Activated CD8-positive, alpha-beta memory T cell treated with anti-CD3 and anti-CD28 coated beads for 36 hours (primary cell): ENCODE data around the gene BCL7A. TPM values are rescaled to one million over a fixed set of nuclear protein-coding genes. Genes with fewer than 3 reads are reported as not detected.
"Not testable (repeated sequence)": the region's sequence is repeated elsewhere in the genome, so short reads cannot be mapped to it uniquely, and the experiment has no call there.

ENCODE experiments used
- CTCF ChIA-PET: fragments of 350-600 bp; sonication (Branson Sonifier 250); formaldehyde crosslinking; loops from one replicate; lab custom pipeline; 2021; ENCODE audit warnings: antibody characterized with exemption; lab: Charles Lee
- POLR2A ChIA-PET: fragments of 350-600 bp; sonication (Branson Sonifier 250); formaldehyde crosslinking; loops from one replicate; lab custom pipeline; 2021; ENCODE audit warnings: antibody characterized with exemption; lab: Charles Lee
- total RNA-seq, 2 experiments: library from RNA; stranded (reverse); gene quantifications; one replicate each; pipeline ENCODE4 v1.2.3, GENCODE V29; 2021

BCL7A gene
- total RNA-seq = 1 to 10 TPM; 3.7 to 4.0 TPM

DNA sequence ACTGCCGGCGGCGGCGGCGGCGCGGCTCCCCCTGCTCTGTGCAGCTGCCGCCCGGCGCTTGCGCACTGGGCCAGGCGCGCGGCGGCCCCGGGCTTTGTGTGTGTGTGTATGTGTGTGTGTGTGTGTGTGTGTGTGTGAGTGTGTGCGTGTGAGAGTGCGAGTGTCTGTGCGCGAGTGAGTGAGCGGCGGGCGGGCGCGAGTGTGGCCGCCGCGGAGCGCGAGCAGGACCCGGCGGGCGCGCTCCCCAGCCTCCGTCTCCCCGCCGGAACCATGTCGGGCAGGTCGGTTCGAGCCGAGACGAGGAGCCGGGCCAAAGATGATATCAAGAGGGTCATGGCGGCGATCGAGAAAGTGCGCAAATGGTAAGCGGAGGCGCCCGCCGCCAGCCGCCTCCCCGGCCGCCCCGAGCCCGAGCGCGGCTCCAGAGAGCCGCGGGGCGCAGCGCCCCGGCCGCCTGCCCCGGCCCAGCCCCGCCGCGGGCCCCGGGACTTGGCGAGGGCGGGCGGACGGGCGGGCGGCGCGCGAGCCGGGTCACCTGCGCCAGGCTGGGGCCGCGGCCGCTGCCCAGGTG is at the start of gene BCL7A:
Gene BCL7A (plus strand): TSS at position 63 of the 571 bp plus-strand sequence. CDS start 208 bp downstream, at position 271.
- POLR2A ChIA-PET = no interaction called here
- CTCF ChIA-PET = interaction anchor here (1.4 kb wide), 1 partner anchor 31 kb away, joined by 3 read pairs; no protein-coding TSS in a partner anchor

DNA sequence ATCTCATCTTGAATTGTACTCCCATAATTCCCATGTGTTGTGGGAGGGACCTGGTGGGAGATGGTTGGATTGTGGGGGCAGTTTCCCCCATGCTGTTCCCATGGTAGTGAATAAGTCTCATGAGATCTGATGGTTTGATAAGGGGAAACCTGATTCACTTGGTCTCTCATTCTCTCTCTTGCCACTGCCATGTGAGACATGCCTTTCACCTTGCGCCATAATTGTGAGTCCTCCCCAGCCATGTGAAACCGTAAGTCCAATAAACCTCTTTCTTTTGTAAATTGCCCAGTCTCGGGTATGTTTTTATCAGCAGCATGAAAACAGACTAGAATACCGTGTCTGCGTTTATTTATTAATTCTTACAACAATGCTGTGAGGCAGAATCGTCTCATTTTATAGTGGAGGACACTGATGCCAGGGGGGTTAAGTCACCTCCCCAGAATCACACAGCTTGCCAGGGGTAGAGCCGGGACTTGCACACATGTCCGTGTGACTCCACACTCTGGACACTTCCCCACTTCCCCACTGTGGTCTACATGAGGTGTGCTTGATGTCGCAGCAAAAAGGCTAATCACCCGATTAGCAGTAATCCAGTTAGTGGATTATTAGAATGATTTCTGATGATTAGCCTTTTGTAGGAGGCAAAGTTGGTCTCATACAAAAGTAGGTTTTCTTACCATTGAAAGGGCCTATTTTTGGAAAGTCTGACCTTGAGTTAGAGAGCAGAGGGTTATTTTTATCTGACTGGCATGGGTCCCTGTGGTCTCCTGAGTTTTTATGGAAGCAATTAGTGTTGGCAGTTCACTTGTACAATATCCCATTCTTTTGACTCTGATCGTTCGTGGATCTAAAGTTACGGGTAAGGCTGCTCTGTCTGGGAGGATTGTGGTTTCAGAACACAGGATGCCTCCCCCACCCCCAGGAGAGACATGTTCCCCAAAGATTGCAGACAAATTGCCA is 47.4 kb upstream of the BCL7A start:
- ChIA-PET POLR2A (no interaction called here), CTCF (no interaction called here)

GRCh38 chr12:121975021-121975420 is 46.7 kb upstream of the BCL7A start:
- CTCF ChIA-PET = no interaction called here
- POLR2A ChIA-PET = no interaction called here

DNA sequence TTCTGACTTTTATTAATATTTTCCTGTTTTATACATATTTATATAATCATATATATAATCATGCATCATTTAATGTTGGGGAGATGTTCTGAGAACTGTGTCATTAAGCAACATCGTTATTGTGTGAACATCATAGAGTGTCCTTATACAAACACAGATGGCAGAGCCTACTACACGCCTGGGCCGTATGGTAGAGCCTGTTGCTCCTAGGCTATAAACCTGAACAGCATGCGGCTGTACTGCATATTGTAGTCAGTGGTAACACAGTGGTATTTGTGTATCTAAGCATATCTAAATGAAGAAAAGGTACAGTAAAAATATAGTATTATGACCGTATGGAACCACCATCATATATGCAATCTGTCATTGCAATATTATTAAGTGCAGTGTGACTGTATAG is 44.7 kb upstream of the BCL7A start:
- CTCF ChIA-PET = no interaction called here

GRCh38 chr12:121980191-121980891 is 41.3 kb upstream of the BCL7A start:
- POLR2A ChIA-PET = no interaction called here
- CTCF ChIA-PET = interaction anchor here (1.6 kb wide), 1 partner anchor 142 kb away, joined by 3 read pairs; no protein-coding TSS in a partner anchor

More for the DNA sequence above, 44.7 kb upstream of the BCL7A start:
- POLR2A ChIA-PET = no interaction called here

DNA sequence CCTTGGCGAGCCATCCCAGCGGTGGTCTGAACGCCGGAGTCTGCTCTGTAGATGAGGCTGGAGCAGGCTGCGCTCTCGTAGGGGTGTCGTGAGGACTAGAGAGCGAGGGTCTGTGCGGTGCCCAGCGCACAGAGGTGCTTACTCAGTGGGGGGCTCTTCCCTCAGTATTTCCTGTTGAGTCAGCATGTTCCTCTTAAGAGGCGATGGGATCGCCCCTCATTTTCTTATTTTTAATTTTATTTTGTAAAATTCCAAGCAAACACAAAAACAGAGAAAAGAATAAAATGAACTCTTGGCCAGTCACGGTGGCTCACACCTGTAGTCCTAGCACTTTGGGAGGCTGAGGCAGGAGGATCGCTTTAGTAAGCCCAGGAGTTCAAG is 40.8 kb upstream of the BCL7A start:
- CTCF ChIA-PET = no interaction called here

GRCh38 chr12:121981456-121981855 is 40.2 kb upstream of the BCL7A start:
- POLR2A ChIA-PET = no interaction called here
- CTCF ChIA-PET = no interaction called here

More for the DNA sequence above, 40.8 kb upstream of the BCL7A start:
- POLR2A ChIA-PET = no interaction called here

- POLR2A ChIA-PET = interaction anchor here (1.0 kb wide), 1 partner anchor 9 kb away, joined by 4 read pairs; no protein-coding TSS in a partner anchor
Observed at GRCh38 chr12:121982950-121983349, 38.7 kb upstream of the BCL7A start.

GRCh38 chr12:121983536-121984210 is 38.0 kb upstream of the BCL7A start:
- ChIA-PET CTCF (interaction anchor here (1.3 kb wide), 1 partner anchor 8 kb away, joined by 4 read pairs; no protein-coding TSS in a partner anchor), POLR2A (interaction anchor here (1.0 kb wide), 1 partner anchor 9 kb away, joined by 4 read pairs; no protein-coding TSS in a partner anchor)

More at GRCh38 chr12:121982950-121983349, 38.7 kb upstream of the BCL7A start:
- CTCF ChIA-PET = interaction anchor here (1.3 kb wide), 1 partner anchor 9 kb away, joined by 4 read pairs; no protein-coding TSS in a partner anchor

DNA sequence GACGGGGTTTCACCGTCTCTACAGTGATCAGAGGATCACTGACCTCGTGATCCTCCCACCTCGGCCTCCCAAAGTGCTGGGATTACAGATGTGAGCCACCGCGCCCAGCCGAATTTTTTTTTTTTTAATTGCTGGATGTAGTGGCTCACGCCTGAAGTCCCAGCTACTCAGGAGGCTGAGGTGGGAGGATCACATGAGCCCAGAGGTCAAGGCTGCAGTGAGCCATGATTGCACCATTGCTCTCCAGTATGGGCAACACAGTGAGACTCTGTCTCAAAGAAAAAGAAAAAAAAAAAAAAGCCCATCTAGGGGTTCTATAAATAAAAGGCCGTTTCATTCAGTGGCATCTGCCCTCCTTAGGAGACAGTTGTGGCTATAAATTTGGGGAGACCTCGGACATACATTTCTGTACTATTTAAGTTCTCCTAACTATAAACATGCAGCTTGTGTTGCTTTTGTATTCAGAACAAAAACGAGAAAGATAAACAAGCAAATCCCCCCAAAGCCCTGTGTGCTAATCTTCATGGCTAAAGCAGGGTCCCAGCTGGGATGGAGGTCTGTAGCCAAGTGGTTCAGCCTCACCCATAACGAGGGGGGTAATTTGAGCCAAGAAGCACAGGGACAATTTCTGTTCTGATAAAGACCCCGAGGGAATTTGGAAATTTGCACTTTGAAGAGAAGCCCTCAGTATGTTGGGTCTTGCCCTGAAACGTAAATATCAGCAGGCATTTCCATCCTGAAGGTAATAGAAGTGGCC is 35.0 kb upstream of the BCL7A start:
- POLR2A ChIA-PET = no interaction called here
- CTCF ChIA-PET = interaction anchor here (0.8 kb wide), 1 partner anchor 70 kb away, joined by 3 read pairs; no protein-coding TSS in a partner anchor

- CTCF ChIA-PET, POLR2A ChIA-PET: not testable (repeated sequence)
Observed at GRCh38 chr12:121988519-121988918, 33.2 kb upstream of the BCL7A start.

DNA sequence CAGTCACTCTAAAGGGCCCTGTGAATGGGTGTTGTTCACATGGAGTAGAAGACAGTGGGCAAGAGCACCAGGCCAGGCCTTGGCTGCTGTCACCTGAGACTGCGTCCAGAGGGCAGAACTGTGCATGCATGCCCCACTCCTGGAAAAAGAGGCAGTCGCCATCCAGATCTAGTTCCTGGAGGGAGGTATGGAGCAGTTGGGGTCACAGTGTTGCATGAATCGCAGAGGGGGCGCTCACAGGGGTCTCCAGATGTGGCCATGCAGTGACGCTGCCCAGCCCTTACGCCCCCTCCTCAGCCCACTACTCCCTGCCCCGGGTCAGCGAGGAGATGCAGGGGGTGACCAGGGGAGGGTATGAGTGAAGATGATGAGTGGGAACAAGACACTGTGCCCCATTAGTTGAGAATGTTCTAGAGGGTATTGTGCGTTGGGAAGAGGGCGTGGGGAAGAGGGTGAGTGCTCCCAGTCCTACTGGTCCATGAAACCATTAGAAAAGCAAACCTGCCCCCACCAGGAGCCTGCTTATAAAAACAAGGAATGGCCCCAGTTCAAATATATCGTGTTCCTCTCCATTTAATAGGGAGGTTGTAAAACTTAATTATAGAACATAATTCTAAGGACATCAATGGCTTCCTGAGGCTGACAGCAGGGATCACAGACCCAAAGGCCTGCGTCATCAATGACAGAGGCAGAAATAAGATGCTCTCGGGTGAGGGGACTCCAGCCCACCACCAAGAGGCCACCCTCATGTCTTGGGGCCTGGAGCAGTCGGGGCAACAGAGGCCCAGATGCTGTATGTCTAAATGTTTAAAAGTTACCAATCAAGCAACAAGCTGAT is 32.2 kb upstream of the BCL7A start:
- POLR2A ChIA-PET = no interaction called here
- CTCF ChIA-PET = interaction anchor here (0.6 kb wide), 1 partner anchor 293 kb away, joined by 3 read pairs; no protein-coding TSS in a partner anchor

- POLR2A ChIA-PET = no interaction called here
- CTCF ChIA-PET = interaction anchor here (0.6 to 1.3 kb wide), 3 partner anchors 72 to 293 kb away, joined by 3 to 5 read pairs (median 4); partner anchors contain the start of gene CFAP251
Observed at GRCh38 chr12:121990114-121990647, 31.5 kb upstream of the BCL7A start.

DNA sequence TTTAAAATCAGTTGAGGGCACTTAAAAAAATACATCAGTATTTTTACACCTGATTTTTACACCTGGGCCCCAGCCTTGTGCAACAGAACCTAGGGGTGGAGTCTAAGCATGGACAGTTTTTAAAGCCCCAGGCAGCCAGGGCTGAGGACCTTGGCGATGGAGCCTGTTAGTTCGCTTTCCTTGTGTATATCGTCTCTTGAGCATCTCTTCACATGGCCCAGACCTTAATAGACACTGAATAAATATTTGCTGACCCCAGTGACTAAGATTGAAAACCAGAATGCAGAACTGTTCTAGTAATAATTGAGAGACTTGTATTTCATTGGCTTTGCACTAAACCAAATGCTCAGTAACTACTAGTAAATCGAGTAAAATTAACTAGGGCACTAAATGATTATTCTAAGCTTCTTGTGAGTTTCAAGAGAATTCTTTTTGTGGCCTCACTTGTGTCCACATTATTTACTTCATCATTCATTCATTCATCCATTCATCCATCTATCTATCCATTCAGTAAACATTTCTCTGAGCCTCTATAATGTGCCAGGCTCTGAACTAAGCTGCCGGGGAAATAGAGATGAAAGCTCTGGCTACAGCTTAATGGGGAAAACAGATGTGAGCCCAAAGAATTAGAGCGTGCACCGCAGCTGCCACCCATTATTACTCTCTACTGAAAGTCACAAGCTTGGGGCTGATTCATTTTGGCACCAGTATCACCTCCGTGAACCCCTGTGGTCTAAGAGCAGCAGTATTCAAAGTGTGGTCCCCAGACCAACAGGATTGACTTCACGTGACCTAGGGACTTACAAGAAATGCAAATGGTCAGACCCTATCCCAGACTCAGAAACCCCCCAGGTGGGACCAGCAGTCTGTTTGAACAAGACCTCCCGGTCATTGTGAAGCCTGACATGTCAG is 30.7 kb upstream of the BCL7A start:
- ChIA-PET POLR2A (interaction anchor here (0.5 to 1.8 kb wide), 4 partner anchors 32 to 224 kb away, joined by 3 to 13 read pairs (median 4); no protein-coding TSS in a partner anchor), CTCF (interaction anchor here (0.7 to 1.5 kb wide), 5 partner anchors 30 to 197 kb away, joined by 3 to 5 read pairs (median 4); partner anchors contain the start of genes BCL7A, CFAP251 and RHOF)
